ENCODE results near the gene GRM4.

Gene GRM4

DNA sequence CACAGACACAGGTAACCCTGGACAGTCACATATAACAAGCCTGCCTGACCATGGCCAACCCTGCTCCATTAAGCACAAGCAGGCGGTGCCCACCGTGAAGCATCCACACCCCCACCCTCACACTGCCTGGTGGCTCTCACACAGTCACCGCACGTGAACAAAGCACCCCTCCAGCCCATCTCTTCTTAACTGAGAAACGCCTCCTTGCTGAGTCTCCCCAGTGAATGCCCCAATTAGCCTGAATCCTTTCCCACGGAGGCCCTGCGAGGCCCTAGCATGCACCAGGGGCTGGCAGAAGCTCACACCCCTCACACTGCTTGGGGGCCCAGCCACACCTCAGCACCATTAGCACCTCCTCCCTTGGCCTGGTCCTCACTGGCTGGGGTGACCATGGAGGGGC lies 72.3 kb downstream of the GRM4 start:
- no peak for DNase-seq (ENCODE audit: low read depth)
- in situ Hi-C loops (cut with HindIII; ENCODE audit: low sequenced_read_pairs): no loop called here
- TF ChIP-seq, protein P1, sequence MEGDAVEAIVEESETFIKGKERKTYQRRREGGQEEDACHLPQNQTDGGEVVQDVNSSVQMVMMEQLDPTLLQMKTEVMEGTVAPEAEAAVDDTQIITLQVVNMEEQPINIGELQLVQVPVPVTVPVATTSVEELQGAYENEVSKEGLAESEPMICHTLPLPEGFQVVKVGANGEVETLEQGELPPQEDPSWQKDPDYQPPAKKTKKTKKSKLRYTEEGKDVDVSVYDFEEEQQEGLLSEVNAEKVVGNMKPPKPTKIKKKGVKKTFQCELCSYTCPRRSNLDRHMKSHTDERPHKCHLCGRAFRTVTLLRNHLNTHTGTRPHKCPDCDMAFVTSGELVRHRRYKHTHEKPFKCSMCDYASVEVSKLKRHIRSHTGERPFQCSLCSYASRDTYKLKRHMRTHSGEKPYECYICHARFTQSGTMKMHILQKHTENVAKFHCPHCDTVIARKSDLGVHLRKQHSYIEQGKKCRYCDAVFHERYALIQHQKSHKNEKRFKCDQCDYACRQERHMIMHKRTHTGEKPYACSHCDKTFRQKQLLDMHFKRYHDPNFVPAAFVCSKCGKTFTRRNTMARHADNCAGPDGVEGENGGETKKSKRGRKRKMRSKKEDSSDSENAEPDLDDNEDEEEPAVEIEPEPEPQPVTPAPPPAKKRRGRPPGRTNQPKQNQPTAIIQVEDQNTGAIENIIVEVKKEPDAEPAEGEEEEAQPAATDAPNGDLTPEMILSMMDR (IDR thresholded peaks at IDR 0.05; ENCODE audit: low read depth, low read length, missing control alignments): no peak
- no peak overlapping the region for H3K4me3 ChIP-seq (ENCODE audit: low read depth, low read length)

DNA sequence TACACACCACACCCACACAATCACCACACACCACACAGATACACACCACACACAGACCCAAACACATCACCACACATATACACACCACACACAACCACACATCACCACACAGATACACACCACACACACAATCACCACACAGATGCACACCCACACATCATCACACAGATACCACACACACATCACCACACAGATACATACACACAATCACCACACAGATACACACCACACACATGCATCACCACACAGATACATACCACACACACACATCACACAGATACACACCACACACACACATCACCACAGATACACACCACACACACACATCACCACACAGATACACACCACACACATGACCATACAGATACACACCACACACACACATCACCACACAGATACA lies 73.2 kb downstream of the GRM4 start:
- no peak for DNase-seq (ENCODE audit: low read depth)
- TF ChIP-seq, protein P1 (IDR thresholded peaks at IDR 0.05; ENCODE audit: low read depth, low read length, missing control alignments): no peak
- in situ Hi-C loops (cut with HindIII; ENCODE audit: low sequenced_read_pairs): no loop called here
- H3K4me3 ChIP-seq (ENCODE audit: low read depth, low read length): no peak overlapping the region

DNA sequence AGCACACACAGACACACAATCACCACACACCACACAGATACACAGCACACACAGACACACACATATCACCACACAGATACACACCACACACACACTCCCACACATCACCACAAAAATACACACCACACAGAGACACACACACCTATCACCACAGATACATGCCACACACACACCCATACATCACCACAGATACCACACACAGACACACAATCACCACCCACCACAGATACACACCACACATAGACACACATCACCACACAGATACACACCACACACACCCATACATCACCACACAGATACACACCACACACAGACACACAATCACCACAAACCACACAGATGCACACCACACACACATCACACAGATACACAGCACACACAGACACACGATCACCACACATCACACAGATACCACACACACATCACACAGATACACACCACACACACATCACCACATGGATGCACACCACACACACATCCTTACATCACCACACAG lies 74.0 kb downstream of the GRM4 start:
- H3K4me3 ChIP-seq (ENCODE audit: low read depth, low read length): no peak overlapping the region
- no peak for DNase-seq (ENCODE audit: low read depth)
- in situ Hi-C loops (cut with HindIII; ENCODE audit: low sequenced_read_pairs): no loop called here
- TF ChIP-seq, protein P1 (IDR thresholded peaks at IDR 0.05; ENCODE audit: low read depth, low read length, missing control alignments): no peak

DNA sequence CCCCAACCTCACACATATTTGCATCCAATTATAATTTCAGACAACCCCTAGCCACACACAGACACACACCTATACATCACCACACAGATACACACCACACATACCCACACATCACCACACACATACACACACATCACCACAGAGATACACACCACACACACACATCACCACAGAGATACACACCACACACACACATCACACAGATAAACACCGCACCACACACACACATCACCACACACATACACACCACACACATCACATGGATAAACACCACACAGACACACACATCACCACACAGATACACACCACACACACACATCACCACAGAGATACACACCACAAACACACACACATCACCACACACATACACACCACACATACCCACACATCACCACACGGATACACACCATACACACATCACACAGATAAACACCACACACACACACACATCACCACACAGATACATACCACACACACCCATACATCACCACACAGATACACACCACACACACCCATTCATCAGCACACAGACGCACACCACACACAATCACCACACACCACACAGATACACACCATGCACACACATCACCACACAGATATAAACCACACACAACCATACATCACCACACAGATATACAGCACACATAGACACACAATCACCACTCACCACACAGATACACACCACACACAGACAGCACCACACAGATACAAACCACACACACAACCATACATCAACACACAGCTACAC lies 74.6 kb downstream of the GRM4 start:
- TF ChIP-seq, protein P1 (IDR thresholded peaks at IDR 0.05; ENCODE audit: low read depth, low read length, missing control alignments): no peak
- DNase-seq (ENCODE audit: low read depth): no peak
- in situ Hi-C loops (cut with HindIII; ENCODE audit: low sequenced_read_pairs): no loop called here
- no peak overlapping the region for H3K4me3 ChIP-seq (ENCODE audit: low read depth, low read length)

DNA sequence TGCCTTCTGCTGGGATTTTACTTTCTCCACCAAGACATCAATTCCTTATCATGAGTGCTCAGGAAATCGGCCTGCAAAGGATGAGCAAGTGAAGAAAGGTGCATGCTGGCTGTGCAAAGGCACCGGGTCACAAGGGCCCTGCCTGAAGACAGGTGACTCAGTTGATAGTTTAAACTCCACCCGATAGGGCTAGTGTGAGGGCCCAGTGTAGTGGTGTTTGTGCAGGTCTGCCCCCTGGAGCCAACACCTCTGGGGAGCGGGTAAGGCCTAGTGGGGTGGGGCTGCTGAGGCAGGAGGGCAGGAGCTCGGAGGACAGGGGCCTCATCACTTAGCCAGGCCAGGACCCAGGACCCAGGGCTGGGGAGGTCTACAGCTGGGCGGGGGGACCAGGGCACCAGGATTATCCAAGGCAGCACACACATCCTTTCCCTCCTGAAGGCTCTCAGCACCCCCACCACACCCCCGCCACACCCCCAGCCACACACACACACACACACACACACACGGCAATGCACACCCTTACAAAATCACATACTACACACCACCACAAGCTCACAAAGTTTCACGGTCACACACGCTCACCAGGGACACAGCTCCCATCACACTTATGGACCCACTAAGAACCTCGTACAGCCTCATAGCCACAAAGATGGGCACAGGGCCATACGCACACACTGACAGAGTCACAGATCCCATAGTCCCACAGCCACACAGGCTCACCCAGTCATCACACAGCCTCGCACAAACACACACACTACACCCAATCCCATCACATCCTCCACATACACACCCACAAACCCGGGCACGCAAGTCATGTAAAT lies 75.4 kb downstream of the GRM4 start:
- H3K4me3 ChIP-seq (ENCODE audit: low read depth, low read length): no peak overlapping the region
- TF ChIP-seq, protein P1 (IDR thresholded peaks at IDR 0.05; ENCODE audit: low read depth, low read length, missing control alignments): no peak
- no peak for DNase-seq (ENCODE audit: low read depth)
- in situ Hi-C loops (cut with HindIII; ENCODE audit: low sequenced_read_pairs): no loop called here

DNA sequence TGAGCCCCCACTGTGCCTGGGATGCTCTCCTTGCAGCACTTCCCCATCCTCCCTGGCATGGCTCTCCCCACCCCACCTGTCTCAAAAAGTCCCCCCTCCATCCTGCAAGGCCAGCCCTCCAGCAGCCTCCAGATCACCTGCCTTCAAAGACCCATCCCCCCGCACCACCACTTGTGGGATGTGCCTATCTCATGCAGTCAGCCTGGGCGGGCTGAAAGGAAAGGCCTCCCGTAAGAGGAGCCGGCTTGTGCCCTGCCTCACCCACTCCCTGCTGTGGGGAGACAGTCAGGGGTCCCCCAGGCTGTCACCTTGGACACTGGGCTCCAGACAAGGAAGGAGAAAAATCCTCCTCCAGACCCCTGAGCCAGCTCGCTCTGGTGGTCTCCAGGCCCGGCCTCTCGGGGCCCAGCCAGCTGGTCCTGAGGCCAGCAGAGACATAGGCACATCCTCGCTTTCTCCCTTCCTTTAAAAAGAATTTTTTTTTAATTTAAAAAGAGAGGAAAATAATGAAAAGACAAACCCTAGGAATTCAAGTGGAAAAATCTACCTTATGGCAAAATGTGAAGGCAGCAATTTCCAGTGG lies 77.3 kb downstream of the GRM4 start:
- TF ChIP-seq, protein P1 (IDR thresholded peaks at IDR 0.05; ENCODE audit: low read depth, low read length, missing control alignments): no peak

More for the DNA sequence above, 77.3 kb downstream of the GRM4 start:
- DNase-seq (ENCODE audit: low read depth): no peak
- H3K4me3 ChIP-seq (ENCODE audit: low read depth, low read length): no peak overlapping the region
- in situ Hi-C loops (cut with HindIII; ENCODE audit: low sequenced_read_pairs): no loop called here
